NT2/D1 (cell line): ENCODE results near the gene NEU2.

Source experiments
- YY1 ChIP-seq: IDR thresholded peaks from 2 replicates; pipeline ENCODE4 v1.6.1; 2011; ENCODE audit not compliant: insufficient read length, insufficient read depth
- ZNF274 ChIP-seq: IDR thresholded peaks from 2 replicates; pipeline ENCODE4 v1.6.1; 2011; ENCODE audit warnings: mild to moderate bottlenecking, low read depth, low read length

DNA sequence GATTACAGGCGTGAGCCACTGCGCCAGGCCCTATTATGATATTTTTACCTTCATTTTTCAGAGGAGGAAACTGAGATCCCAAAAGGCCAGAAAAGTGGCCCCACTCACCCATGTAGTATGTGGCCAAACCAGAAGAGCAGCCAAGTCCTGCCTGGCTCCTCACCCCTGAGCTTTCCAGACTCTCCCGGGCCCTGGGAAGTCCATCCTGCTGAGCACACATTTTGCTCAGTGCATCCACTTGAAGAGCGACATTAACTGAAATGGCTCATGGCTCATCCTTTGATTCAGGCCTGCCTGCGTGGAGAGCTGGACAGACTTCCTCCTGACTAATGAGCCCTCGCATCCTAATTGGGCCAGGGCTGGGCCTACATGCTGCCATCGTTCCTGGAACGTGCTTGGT is 9.9 kb upstream of the NEU2 start:
- TF ChIP-seq ZNF274 (no peak), YY1 (no peak)
